Ishikawa (cell line): ENCODE data around the gene HJURP.

Source experiments
- EP300 ChIP-seq: IDR thresholded peaks from 2 replicates; pipeline ENCODE4 v1.6.1; 2012; ENCODE audit warnings: borderline replicate concordance
- FOXM1 ChIP-seq: IDR thresholded peaks from 2 replicates; pipeline ENCODE4 v1.6.1; 2012; ENCODE audit warnings: low read depth, borderline replicate concordance
- MAX ChIP-seq: IDR thresholded peaks from 2 replicates; pipeline ENCODE4 v1.6.1; 2012
- RAD21 ChIP-seq: IDR thresholded peaks from 2 replicates; pipeline ENCODE4 v1.6.1; 2012; ENCODE audit warnings: low read depth
- REST ChIP-seq: IDR thresholded peaks from 2 replicates; pipeline ENCODE4 v1.6.1; 2012; ENCODE audit warnings: low read depth, mild to moderate bottlenecking

GRCh38 chr2:233853353-233853752, 982 bp downstream of the HJURP start:
- TF ChIP-seq FOXM1 = no peak
- TF ChIP-seq REST = no peak
- TF ChIP-seq RAD21 = no peak
- TF ChIP-seq MAX = no peak
- no peak for TF ChIP-seq EP300
